Loucy (cell line): Measurements from ENCODE around the gene ADRA2A.

Experiments used
- CTCF ChIP-seq: fragments of 200-600 bp; sonication (generic); conservative IDR thresholded peaks from 2 replicates; pipeline ENCODE4 v1.5.1; 2014; ENCODE audit warnings: mild to moderate bottlenecking, antibody characterized with exemption, low read length
- EZH2phosphoT487 ChIP-seq: fragments of 200-600 bp; IDR thresholded peaks from 2 replicates; pipeline ENCODE4 v1.6.1; 2018; ENCODE audit warnings: antibody characterized with exemption, mild to moderate bottlenecking, moderate library complexity, borderline replicate concordance

- TF ChIP-seq CTCF = no peak
- no peak for TF ChIP-seq EZH2phosphoT487
Observed at GRCh38 chr10:111085690-111086353, 9.0 kb downstream of the ADRA2A start.
